Measurements from ENCODE around the gene FGFR1OP2. TPM values are rescaled to one million over a fixed set of nuclear protein-coding genes. Genes with fewer than 3 reads are reported as not detected.

Gene FGFR1OP2
- total RNA-seq, 2 experiments from 2014 or later, result 42.4 to 45.0 TPM

DNA sequence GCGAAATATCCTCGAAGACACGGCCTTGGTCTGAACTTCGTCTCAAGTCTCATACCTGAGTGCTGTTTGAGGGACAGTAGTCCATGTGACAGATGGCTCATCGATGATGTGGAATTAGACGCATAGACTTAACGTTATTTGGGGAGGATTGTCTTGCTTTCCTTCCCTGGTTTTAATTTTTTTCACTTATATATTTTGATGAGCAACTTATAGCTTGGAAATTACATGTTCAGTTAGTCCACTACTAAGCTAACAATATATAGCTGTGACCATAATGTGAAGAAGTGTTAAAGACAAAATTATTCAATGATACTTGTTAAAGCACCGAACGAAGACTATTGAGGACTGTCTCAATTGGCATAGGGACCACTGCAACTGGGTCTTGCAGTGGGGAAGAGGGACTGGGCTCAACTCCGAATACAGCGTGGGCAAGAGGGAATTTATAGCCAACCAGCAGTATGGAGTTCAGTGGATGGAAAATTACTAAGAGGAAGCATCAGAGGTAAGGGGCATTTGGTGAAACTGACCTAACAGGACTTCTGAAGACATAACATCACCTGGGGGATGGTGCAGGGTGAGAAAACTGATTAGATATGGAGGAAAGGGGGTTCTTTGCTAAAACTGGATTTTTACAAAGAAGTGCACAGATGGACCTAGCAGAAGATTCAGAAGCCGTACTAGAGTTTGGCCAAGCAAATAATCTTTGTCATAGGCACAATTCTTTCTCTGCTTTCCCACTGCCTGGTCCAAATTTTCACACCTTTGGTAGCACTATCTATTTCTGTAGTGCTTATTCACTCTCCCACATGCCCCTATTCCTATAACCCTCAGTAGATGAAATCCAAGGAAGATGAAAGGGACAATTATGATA is 76.8 kb downstream of the FGFR1OP2 start:
- Histone ChIP-seq H2AFZ (ENCODE audit: low read length) (peak overlapping the region; percentile 98), H3K4me1 (ENCODE audit: insufficient read depth, low read length, poor library complexity, severe bottlenecking) (peaks cover 47% of the 10 kb centered on the region), H4K20me1 (ENCODE audit: insufficient read depth, low read length) (no peaks in the 10 kb centered on the region), H3K4me2 (ENCODE audit: low read length) (peak overlapping the region; percentile 61), H3K9me2 (ENCODE audit: insufficient read depth, low read length) (no peaks in the 10 kb centered on the region), H3K36me3 (ENCODE audit: insufficient read depth, low read length) (no peaks in the 10 kb centered on the region), H3K27ac (ENCODE audit: low read depth, low read length, poor library complexity, severe bottlenecking) (peak overlapping the region; percentile 60), H3K4me3 (ENCODE audit: low read depth, low read length, poor library complexity, severe bottlenecking) (peak overlapping the region; percentile 93), H3K9me3 (ENCODE audit: low read length) (no peaks in the 10 kb centered on the region), H3K79me2 (ENCODE audit: insufficient read depth, low read depth, low read length) (peaks cover 35% of the 10 kb centered on the region; the same call in 1 of the 2 replicates)
- TF ChIP-seq, protein P1, sequence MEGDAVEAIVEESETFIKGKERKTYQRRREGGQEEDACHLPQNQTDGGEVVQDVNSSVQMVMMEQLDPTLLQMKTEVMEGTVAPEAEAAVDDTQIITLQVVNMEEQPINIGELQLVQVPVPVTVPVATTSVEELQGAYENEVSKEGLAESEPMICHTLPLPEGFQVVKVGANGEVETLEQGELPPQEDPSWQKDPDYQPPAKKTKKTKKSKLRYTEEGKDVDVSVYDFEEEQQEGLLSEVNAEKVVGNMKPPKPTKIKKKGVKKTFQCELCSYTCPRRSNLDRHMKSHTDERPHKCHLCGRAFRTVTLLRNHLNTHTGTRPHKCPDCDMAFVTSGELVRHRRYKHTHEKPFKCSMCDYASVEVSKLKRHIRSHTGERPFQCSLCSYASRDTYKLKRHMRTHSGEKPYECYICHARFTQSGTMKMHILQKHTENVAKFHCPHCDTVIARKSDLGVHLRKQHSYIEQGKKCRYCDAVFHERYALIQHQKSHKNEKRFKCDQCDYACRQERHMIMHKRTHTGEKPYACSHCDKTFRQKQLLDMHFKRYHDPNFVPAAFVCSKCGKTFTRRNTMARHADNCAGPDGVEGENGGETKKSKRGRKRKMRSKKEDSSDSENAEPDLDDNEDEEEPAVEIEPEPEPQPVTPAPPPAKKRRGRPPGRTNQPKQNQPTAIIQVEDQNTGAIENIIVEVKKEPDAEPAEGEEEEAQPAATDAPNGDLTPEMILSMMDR (conservative IDR thresholded peaks at IDR 0.05; ENCODE audit: low read length), result no peak
- TF ChIP-seq EZH2phosphoT487 (IDR thresholded peaks at IDR 0.05; ENCODE audit: borderline replicate concordance, low read depth, low read length), result no peak
- DNase-seq (ENCODE audit: low spot score), result peak; percentile 9
- ChIA-PET CTCF (ENCODE audit: unreplicated experiment) (interaction anchor here (0.9 kb wide), 1 partner anchor 289 kb away, joined by 3 read pairs; no protein-coding TSS in a partner anchor), POLR2A (interaction anchor here (0.6 to 2.3 kb wide), 8 partner anchors 8 to 311 kb away, joined by 3 to 11 read pairs (median 4); partner anchors contain the start of genes ITPR2 and MED21)
- BruUV-seq (replicated peaks), result no TSS peak
- intact Hi-C loops (cut with micrococcal nuclease; ENCODE audit: unreplicated experiment), result loop anchor here (1.0 to 10.0 kb wide), 10 partner anchors 77 to 918 kb away; partner anchors contain the start of genes FGFR1OP2, ITPR2 and STK38L

DNA sequence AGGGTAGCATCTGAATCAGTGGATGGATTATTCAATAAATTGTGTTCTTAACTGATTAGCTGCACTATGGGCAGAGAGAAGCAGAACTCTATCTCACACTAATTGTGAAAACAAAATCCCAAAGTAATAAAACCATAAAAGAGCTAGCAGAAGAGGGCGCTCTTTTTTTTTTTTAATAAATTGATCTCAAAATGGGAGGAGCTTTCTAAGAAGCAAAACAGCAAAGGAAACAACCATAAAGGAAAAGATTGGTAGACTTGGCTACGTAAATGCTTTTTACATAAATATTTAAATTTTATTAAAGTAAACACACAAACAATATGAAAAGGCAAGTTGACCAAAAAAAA is 77.4 kb downstream of the FGFR1OP2 start:
- Histone ChIP-seq H4K20me1 (ENCODE audit: insufficient read depth, low read length) (no peaks in the 10 kb centered on the region), H3K9me3 (ENCODE audit: low read length) (no peaks in the 10 kb centered on the region), H2AFZ (ENCODE audit: low read length) (peak overlapping the region; percentile 98), H3K4me1 (ENCODE audit: insufficient read depth, low read length, poor library complexity, severe bottlenecking) (peaks cover 41% of the 10 kb centered on the region), H3K79me2 (ENCODE audit: insufficient read depth, low read depth, low read length) (peaks cover 29% of the 10 kb centered on the region; the same call in 1 of the 2 replicates), H3K4me3 (ENCODE audit: low read depth, low read length, poor library complexity, severe bottlenecking) (no peak overlapping the region), H3K27ac (ENCODE audit: low read depth, low read length, poor library complexity, severe bottlenecking) (peak overlapping the region; percentile 60), H3K9me2 (ENCODE audit: insufficient read depth, low read length) (no peaks in the 10 kb centered on the region), H3K4me2 (ENCODE audit: low read length) (peak overlapping the region; percentile 61), H3K36me3 (ENCODE audit: insufficient read depth, low read length) (no peaks in the 10 kb centered on the region)
- CTCF ChIA-PET (ENCODE audit: unreplicated experiment), result interaction anchor here (0.9 to 2.2 kb wide), 2 partner anchors 289 to 290 kb away, joined by 3 to 11 read pairs; no protein-coding TSS in a partner anchor
- intact Hi-C loops (cut with micrococcal nuclease; ENCODE audit: unreplicated experiment), result loop anchor here (2.0 to 10.0 kb wide), 5 partner anchors 127 to 311 kb away; partner anchors contain the start of gene STK38L
- peak; percentile 62 for DNase-seq (ENCODE audit: low spot score)
- TF ChIP-seq, protein P1 (conservative IDR thresholded peaks at IDR 0.05; ENCODE audit: low read length), result peak; percentile 76
- no peak for TF ChIP-seq EZH2phosphoT487 (IDR thresholded peaks at IDR 0.05; ENCODE audit: borderline replicate concordance, low read depth, low read length)
- BruUV-seq (replicated peaks), result no TSS peak
- POLR2A ChIA-PET, result interaction anchor here (0.6 to 1.8 kb wide), 12 partner anchors 13 to 470 kb away, joined by 3 to 6 read pairs (median 4); partner anchors contain the start of gene ITPR2

Other genes with a start within 250 kb of the FGFR1OP2 start
- gene ITPR2, start 105.3 kb upstream of the FGFR1OP2 start, total RNA-seq (2014; rRNA removed; shearing (Covaris generic)), result 25.6 and 33.7 TPM in 2 replicates
- 44.7 and 56.6 TPM in 2 replicates for gene ITPR2, start 105.3 kb upstream of the FGFR1OP2 start, total RNA-seq (2022)
- 33.4 and 34.2 TPM in 2 replicates for gene INTS13, start 489 bp upstream of the FGFR1OP2 start, total RNA-seq (2014; rRNA removed; shearing (Covaris generic))
- gene INTS13, start 489 bp upstream of the FGFR1OP2 start, total RNA-seq (2022), result 39.1 and 39.5 TPM in 2 replicates
- gene TM7SF3, start 75.9 kb downstream of the FGFR1OP2 start, total RNA-seq (2014; rRNA removed; shearing (Covaris generic)), result 38.2 and 48.3 TPM in 2 replicates
- gene TM7SF3, start 75.9 kb downstream of the FGFR1OP2 start, total RNA-seq (2022), result 47.1 and 50.2 TPM in 2 replicates
- 34.1 and 39.5 TPM in 2 replicates for gene MED21, start 84.1 kb downstream of the FGFR1OP2 start, total RNA-seq (2014; rRNA removed; shearing (Covaris generic))
- gene MED21, start 84.1 kb downstream of the FGFR1OP2 start, total RNA-seq (2022), result 40.3 and 42.9 TPM in 2 replicates
- gene C12orf71, start 144.1 kb downstream of the FGFR1OP2 start, total RNA-seq (2014; rRNA removed; shearing (Covaris generic)), result not detected in 2 replicates
- not detected in 2 replicates for gene C12orf71, start 144.1 kb downstream of the FGFR1OP2 start, total RNA-seq (2022)

Measured in OCI-LY7 (cell line).